Epithelial cell of esophagus (primary cell): ENCODE measurements around the gene OR2L13.

ENCODE experiments used
- DNase-seq: peaks from one replicate; pipeline ENCODE4 v3.0.0; 2010; ENCODE audit warnings: low read depth
- H3K4me3 ChIP-seq: 2 replicates; pipeline ENCODE4 v1.5.1; 2011; ENCODE audit warnings: mild to moderate bottlenecking, low read length, control low read depth
- TF ChIP-seq, protein P1 (sequence below): IDR thresholded peaks from 2 replicates; pipeline ENCODE4 v1.5.1; 2011; ENCODE audit warnings: low read depth, mild to moderate bottlenecking, low read length, control low read depth, inconsistent platforms; ENCODE audit not compliant: insufficient read depth; ENCODE audit errors: missing control alignments

The OR2L13 gene, protein sequence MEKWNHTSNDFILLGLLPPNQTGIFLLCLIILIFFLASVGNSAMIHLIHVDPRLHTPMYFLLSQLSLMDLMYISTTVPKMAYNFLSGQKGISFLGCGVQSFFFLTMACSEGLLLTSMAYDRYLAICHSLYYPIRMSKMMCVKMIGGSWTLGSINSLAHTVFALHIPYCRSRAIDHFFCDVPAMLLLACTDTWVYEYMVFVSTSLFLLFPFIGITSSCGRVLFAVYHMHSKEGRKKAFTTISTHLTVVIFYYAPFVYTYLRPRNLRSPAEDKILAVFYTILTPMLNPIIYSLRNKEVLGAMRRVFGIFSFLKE

DNA sequence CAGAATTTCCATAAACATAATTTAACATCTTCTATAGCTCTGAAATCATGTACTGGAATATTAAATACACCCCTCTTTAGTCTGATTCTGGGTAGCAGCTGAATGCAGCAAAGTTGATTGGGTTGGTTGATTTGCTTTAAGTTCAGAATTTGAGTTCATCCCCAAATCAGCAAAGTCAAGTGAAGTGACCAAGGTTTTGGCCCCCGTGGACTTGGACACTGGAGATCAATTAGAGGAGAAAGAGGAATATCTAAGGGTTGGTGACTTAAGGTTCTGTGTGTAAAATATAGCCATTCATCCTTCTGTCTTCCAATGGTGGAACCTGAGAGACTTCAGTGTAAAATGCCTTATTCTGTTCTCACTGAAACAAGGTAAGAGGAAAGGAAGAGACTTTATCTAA lies at the start of gene OR2L13:
Gene OR2L13, plus strand, starts transcription at position 301 of the 400 bp plus-strand sequence. CDS start 4,192 bp downstream, outside the sequence.
- H3K4me3 ChIP-seq: no peak within 1 kb of the TSS
- TF ChIP-seq, protein P1, sequence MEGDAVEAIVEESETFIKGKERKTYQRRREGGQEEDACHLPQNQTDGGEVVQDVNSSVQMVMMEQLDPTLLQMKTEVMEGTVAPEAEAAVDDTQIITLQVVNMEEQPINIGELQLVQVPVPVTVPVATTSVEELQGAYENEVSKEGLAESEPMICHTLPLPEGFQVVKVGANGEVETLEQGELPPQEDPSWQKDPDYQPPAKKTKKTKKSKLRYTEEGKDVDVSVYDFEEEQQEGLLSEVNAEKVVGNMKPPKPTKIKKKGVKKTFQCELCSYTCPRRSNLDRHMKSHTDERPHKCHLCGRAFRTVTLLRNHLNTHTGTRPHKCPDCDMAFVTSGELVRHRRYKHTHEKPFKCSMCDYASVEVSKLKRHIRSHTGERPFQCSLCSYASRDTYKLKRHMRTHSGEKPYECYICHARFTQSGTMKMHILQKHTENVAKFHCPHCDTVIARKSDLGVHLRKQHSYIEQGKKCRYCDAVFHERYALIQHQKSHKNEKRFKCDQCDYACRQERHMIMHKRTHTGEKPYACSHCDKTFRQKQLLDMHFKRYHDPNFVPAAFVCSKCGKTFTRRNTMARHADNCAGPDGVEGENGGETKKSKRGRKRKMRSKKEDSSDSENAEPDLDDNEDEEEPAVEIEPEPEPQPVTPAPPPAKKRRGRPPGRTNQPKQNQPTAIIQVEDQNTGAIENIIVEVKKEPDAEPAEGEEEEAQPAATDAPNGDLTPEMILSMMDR: no peak
- no peak for DNase-seq

DNA sequence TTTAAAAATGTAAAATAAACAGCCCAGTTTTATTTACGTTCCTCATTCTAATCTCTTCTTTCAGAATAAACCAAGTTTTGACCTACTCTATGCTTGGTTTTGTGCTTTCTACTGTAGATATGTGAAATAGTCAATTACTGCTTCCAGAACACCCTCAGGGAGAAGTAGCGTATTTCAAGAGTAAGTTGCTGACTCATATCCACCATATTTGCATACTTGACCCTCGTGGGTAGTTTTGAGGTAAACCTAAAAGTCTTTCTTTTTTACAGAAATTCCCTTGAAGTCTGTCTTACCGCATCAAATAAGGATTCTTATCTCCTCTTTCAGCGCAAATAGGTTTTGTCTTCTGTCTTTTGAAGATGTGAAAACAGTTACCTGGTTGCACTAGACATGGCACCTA lies 49.8 kb upstream of the OR2L13 start:
- no peak for DNase-seq
- TF ChIP-seq, protein P1: no peak
- H3K4me3 ChIP-seq: no peak overlapping the region

DNA sequence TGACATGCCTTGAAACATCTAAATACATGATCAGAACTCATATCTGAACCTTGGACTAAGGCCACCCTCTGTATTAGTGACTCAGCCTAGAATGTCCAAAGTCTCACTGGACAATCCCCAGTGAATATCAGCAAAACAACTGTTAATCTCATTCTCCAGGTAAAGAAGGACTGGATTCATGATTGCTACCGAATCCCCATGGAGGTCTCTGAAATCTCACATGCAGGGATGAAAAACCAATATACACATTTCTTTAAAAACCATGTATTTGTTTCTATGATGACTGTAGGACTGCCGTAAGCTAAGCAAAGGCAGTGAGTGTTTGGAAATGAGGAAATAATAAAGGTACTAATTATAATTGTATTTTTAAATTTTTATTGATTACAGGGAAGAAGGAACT lies 48.4 kb upstream of the OR2L13 start, which contains the start of gene OR2L3:
Gene OR2L3, plus strand, starts transcription at position 301 of the 400 bp plus-strand sequence. CDS start 13,846 bp downstream, outside the sequence.
- DNase-seq: no peak
- no peak within 1 kb of the TSS for H3K4me3 ChIP-seq
- TF ChIP-seq, protein P1: no peak

DNA sequence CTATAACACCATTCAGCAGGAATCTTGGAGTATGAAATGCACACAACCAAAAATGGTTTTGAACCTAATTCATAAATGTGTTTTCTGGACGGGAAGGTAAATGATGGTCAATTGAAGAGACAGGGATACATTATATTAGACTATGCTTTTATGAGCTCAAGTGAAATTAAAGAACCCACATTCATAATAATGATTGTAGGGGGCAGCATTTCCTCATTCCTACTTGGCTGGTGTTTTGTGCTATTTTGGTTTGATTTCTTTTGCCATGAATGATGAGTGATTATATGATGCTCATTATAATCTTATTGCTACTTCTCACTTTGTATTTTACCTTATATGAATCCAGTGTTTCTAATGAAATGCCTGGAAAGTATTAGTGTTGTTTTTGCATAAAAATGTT lies 48.0 kb upstream of the OR2L13 start:
- H3K4me3 ChIP-seq: no peak overlapping the region
- TF ChIP-seq, protein P1: no peak
- DNase-seq: no peak

DNA sequence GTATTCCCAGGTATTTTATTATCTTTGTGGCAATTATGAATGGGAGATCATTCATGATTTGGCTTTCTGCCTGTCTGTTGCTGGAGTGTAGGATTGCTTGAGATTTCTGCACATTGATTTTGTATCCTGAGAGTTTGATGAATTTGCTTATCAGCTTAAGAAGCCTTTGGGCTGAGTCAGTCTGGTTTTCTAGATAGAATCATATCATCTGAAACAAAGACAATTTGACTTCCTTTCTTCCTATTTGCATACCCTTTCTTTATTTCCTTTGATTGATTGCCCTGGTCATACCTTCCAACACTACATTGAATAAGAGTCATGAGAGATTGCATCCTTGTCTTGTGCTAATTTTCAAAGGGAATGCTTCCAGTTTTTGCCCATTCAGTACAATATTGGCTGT lies 40.3 kb upstream of the OR2L13 start:
- TF ChIP-seq, protein P1: no peak
- no peak for DNase-seq
- no peak overlapping the region for H3K4me3 ChIP-seq

DNA sequence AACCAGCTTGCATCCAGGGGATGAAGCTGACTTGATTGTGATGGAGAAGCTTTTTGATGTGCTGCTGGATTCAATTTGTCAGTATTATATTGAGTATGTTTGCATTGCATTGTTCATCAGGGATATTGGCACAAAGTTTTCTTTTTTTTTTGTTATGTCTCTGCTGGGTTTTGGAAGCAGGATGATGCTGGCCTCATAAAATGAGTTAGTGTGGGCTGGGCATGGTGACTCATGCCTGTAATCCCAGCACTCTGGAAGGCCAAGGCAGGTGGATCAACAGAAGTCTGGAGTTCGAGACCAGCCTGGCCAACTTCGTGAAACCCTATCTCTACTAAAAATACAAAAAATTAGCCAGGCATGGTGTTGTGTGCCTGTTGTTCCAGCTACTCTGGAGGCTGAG lies 39.7 kb upstream of the OR2L13 start:
- TF ChIP-seq, protein P1: no peak

DNA sequence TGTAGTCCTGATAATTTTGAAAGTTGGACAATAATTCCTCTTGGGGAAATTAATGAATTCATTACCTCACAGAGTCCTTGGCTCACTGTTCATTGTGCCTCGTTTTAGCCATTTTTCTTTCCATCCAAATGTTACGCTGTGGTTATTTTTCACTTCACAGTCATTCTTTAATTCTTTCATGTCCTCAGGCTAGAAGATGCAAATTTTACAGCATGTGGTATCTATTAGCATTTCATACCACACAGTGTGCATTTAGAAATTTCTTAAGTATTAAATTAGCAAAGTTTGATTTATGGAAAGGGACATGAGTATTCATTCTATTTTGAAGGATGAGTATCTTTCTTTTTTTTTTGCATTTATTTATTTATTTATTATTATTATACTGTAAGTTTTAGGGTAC lies 29.9 kb upstream of the OR2L13 start:
- DNase-seq: no peak
- TF ChIP-seq, protein P1: no peak
- no peak overlapping the region for H3K4me3 ChIP-seq

More for the DNA sequence above, 39.7 kb upstream of the OR2L13 start:
- no peak for DNase-seq
- no peak overlapping the region for H3K4me3 ChIP-seq
